K562 (cell line): Measurements from ENCODE around the gene TAF15. TPM values are rescaled to one million over a fixed set of nuclear protein-coding genes. Genes with fewer than 3 reads are reported as not detected.

Source experiments
- ATAC-seq: fragments of 200-7000 bp; cut with Tn5 transposase; 3 replicates; pipeline ENCODE4 v1.9.1; 2020; ENCODE audit warnings: moderate library complexity
- BruUV-seq: library from RNA; stranded (reverse); fragments of 400-500 nt; replicated peaks from 2 replicates; lab custom pipeline; 2021; lab: Mats Ljungman, UMichigan
- CTCF ChIA-PET: fragments of 300-600 bp; formaldehyde crosslinking; extraction: SDS; loops from one replicate; lab custom pipeline; 2021; ENCODE audit warnings: low intra/inter-chr PET ratio; lab: Yijun Ruan, JAX
- POLR2A ChIA-PET: fragments of 300-600, 350-650 bp; sonication (Branson Sonifier 250); formaldehyde crosslinking; extraction: SDS; loops from one replicate; lab custom pipeline; 2021; ENCODE audit warnings: antibody characterized with exemption, inconsistent platforms; lab: Yijun Ruan, JAX
- DNase-seq, 4 experiments: peaks; one replicate each; pipeline versions ENCODE4 v3.0.0 to v3.0.0-alpha.2; 2011 to 2018; ENCODE audit warnings: low spot score in 3 of 4, mixed read lengths in 3 of 4; ENCODE audit errors: extremely low read depth in 1 of 4
- FAIRE-seq: peaks from 2 replicates; lab custom pipeline; 2011; peaks lifted over from hg19 to GRCh38; lab: Jason Lieb, UNC
- H2AFZ ChIP-seq: 2 replicates; pipeline ENCODE4 v1.6.0; 2011; ENCODE audit warnings: low read depth, low read length, control low read depth, inconsistent platforms
- H3K27ac ChIP-seq: fragments of 200-600 bp; 3 replicates; pipeline ENCODE4 v1.8.0; 2011; ENCODE audit warnings: low read depth, mild to moderate bottlenecking, control low read depth, inconsistent platforms, low read length, moderate library complexity, mixed read lengths; ENCODE audit errors: extremely low read depth
- H3K27me3 ChIP-seq, 2 experiments: fragments of 300-600 bp in 1 of 2; 2 replicates in 1 of 2; 3 replicates in 1 of 2; pipeline versions ENCODE4 v1.6.0 to v1.8.0; 2011; ENCODE audit warnings: inconsistent platforms in 2 of 2, low read length in 2 of 2, mild to moderate bottlenecking in 1 of 2, mixed read lengths in 1 of 2, moderate library complexity in 1 of 2; ENCODE audit not compliant: control insufficient read depth in 2 of 2, insufficient read depth in 2 of 2
- H3K36me3 ChIP-seq: fragments of 300-600 bp; 3 replicates; pipeline ENCODE4 v1.8.0; 2011; ENCODE audit warnings: mild to moderate bottlenecking, low read length, inconsistent platforms; ENCODE audit not compliant: control insufficient read depth, insufficient read depth
- H3K4me1 ChIP-seq, 2 experiments: fragments of 200-600 bp in 1 of 2; replicated peaks in 1 of 2; 2 replicates in 1 of 2; 3 replicates in 1 of 2; pipeline versions ENCODE4 v1.5.1 to v1.8.0; 2011; ENCODE audit warnings: inconsistent platforms in 2 of 2, low read length in 2 of 2, mild to moderate bottlenecking in 1 of 2, mixed read lengths in 1 of 2, moderate library complexity in 1 of 2; ENCODE audit not compliant: control insufficient read depth in 2 of 2, insufficient read depth in 2 of 2
- H3K4me2 ChIP-seq: 2 replicates; pipeline ENCODE4 v1.6.1; 2011; ENCODE audit warnings: low read length, control low read depth, inconsistent platforms, mixed read lengths; ENCODE audit not compliant: insufficient read depth
- H3K4me3 ChIP-seq: fragments of 200-600 bp; sonication (generic), shearing (Covaris generic); 2 replicates; pipeline ENCODE4 v1.5.1; 2016; ENCODE audit warnings: control low read depth, inconsistent platforms
- H3K79me2 ChIP-seq: fragments of 200-600 bp; 3 replicates; pipeline ENCODE4 v1.8.0; 2011; ENCODE audit warnings: low read length, inconsistent platforms; ENCODE audit not compliant: control insufficient read depth, insufficient read depth
- H3K9ac ChIP-seq, 2 experiments: 2 replicates each; pipeline versions ENCODE4 v1.6.0 to v1.6.1; 2011; ENCODE audit warnings: low read depth in 2 of 2, low read length in 2 of 2, control low read depth in 1 of 2, inconsistent platforms in 1 of 2, mild to moderate bottlenecking in 1 of 2, mixed read lengths in 1 of 2; ENCODE audit not compliant: insufficient read depth in 1 of 2
- H3K9me1 ChIP-seq: one replicate; pipeline ENCODE4 v1.6.0; 2011; ENCODE audit warnings: inconsistent platforms, mild to moderate bottlenecking, low read length, moderate library complexity; ENCODE audit not compliant: control insufficient read depth, insufficient read depth
- H3K9me3 ChIP-seq: replicated peaks from 2 replicates; pipeline ENCODE4 v1.5.1; 2011; ENCODE audit warnings: low read depth, low read length, inconsistent platforms; ENCODE audit not compliant: control insufficient read depth, insufficient read depth
- H4K20me1 ChIP-seq: replicated peaks from 2 replicates; pipeline ENCODE4 v1.6.1; 2011; ENCODE audit warnings: low read length, inconsistent platforms, mixed read lengths; ENCODE audit not compliant: control insufficient read depth, insufficient read depth
- ARID1B ChIP-seq: fragments of 450-650 bp; IDR thresholded peaks from 2 replicates; pipeline ENCODE4 v1.6.1; 2016; ENCODE audit warnings: antibody characterized with exemption, mild to moderate bottlenecking, inconsistent platforms
- BRF1 ChIP-seq: IDR thresholded peaks from 3 replicates; pipeline ENCODE4 v1.6.1; 2011; ENCODE audit warnings: borderline replicate concordance, mild to moderate bottlenecking; ENCODE audit not compliant: insufficient read length; ENCODE audit errors: extremely low read depth
- CHD1 ChIP-seq: fragments of 200-600 bp; sonication (generic); IDR thresholded peaks from one replicate; pipeline ENCODE4 v1.6.1; 2012; ENCODE audit warnings: mild to moderate bottlenecking, moderate library complexity, low read length, inconsistent platforms
- EHMT2 ChIP-seq: fragments of 450-650 bp; IDR thresholded peaks from 2 replicates; pipeline ENCODE4 v1.6.1; 2018; ENCODE audit warnings: antibody characterized with exemption
- HMG20A ChIP-seq: fragments of 450-650 bp; formaldehyde crosslinking; conservative IDR thresholded peaks from 2 replicates; pipeline ENCODE4 v1.4.0; 2020; ENCODE audit warnings: mild to moderate bottlenecking, mixed read lengths
- HOMEZ ChIP-seq: fragments of 250-450 bp; sonication (Bioruptor Pico); IDR thresholded peaks from 2 replicates; pipeline ENCODE4 v1.4.0; 2020; ENCODE audit warnings: mild to moderate bottlenecking, moderate library complexity
- JUND ChIP-seq, 2 experiments: IDR thresholded peaks; 2 replicates in 1 of 2; 3 replicates in 1 of 2; pipeline ENCODE4 v1.6.1; 2011; ENCODE audit warnings: borderline replicate concordance in 2 of 2, low read depth in 2 of 2, low read length in 2 of 2, improper control_type of control experiment in 1 of 2, missing biosample characterization in 1 of 2, missing genetic modification characterization in 1 of 2, missing genetic modification reagents in 1 of 2
- KDM1A ChIP-seq, 2 experiments: fragments of 450-650 bp; IDR thresholded peaks; 2 replicates each; pipeline ENCODE4 v1.6.1; 2016; ENCODE audit warnings: mild to moderate bottlenecking in 2 of 2
- PRDM10 ChIP-seq: fragments of 450-650 bp; IDR thresholded peaks from 2 replicates; pipeline ENCODE4 v1.6.1; 2018; ENCODE audit not compliant: partially characterized antibody
- PTRF ChIP-seq: fragments of 450-650 bp; IDR thresholded peaks from 2 replicates; pipeline ENCODE4 v1.6.1; 2016; ENCODE audit warnings: mild to moderate bottlenecking, missing genetic modification characterization, missing compliant biosample characterization
- RBFOX2 ChIP-seq: fragments of 200-400 bp; formaldehyde crosslinking; IDR thresholded peaks from 2 replicates; pipeline ENCODE4 v1.6.1; 2017; ENCODE audit warnings: low read depth, mild to moderate bottlenecking, low read length, moderate library complexity
- SAP30 ChIP-seq: fragments of 200-600 bp; sonication (generic); IDR thresholded peaks from 2 replicates; pipeline ENCODE4 v1.6.1; 2012; ENCODE audit warnings: borderline replicate concordance, low read depth, mild to moderate bottlenecking, moderate library complexity, low read length, control low read depth, inconsistent platforms; ENCODE audit not compliant: insufficient read depth, poor library complexity, severe bottlenecking
- SMARCB1 ChIP-seq: IDR thresholded peaks from 2 replicates; pipeline ENCODE4 v1.6.1; 2011; ENCODE audit warnings: improper control_type of control experiment, low read depth; ENCODE audit not compliant: insufficient read length
- SMC3 ChIP-seq: conservative IDR thresholded peaks from 2 replicates; pipeline ENCODE4 v1.6.1; 2011; ENCODE audit warnings: low read depth, low read length, improper control_type of control experiment; ENCODE audit not compliant: insufficient read depth
- SP1 ChIP-seq: sonication (generic); formaldehyde crosslinking; IDR thresholded peaks from 2 replicates; pipeline ENCODE4 v1.8.1; 2022; ENCODE audit warnings: mild to moderate bottlenecking, missing genetic modification reagents
- ZNF316 ChIP-seq: fragments of 450-650 bp; IDR thresholded peaks from 2 replicates; pipeline ENCODE4 v1.6.1; 2016
- WGBS: fragments of 100-300 bp; shearing (Covaris generic); methylation state at CpG from one replicate; pipeline ENCODE4 v1.1.6; 2016; ENCODE audit warnings: low coverage, mixed read lengths; ENCODE audit not compliant: insufficient coverage; ENCODE audit errors: missing lambda C conversion rate; 5-methylcytosine and 5-hydroxymethylcytosine counted together
- in situ Hi-C: fragments of 300-500 bp; cut with MboI; formaldehyde crosslinking; loops from 4 replicates; pipeline ENCODE4 v1.15.0; 2018; ENCODE audit warnings: inconsistent platforms, mixed read lengths
- intact Hi-C: fragments of 100-400 bp; cut with micrococcal nuclease; formaldehyde crosslinking; loops from 2 replicates; pipeline ENCODE4 v1.14.2; 2022
- polyA plus RNA-seq, 8 experiments: library from polyadenylated mRNA; depleted of rRNA in 4 of 8; stranded (reverse) in 5 of 8; unstranded in 3 of 8; fragments of >200 nt; fragmentation: Nextera tagmentation in 2 of 8; fragmentation: Illumina TruSeq in 1 of 8; extraction: Ambion mirVana in 2 of 8; extraction: Trizol in 1 of 8; gene quantifications; 2 replicates each; pipeline versions ENCODE4 v1.2.1 to v1.2.3, GENCODE V29; 2011 to 2014; ENCODE audit warnings: inconsistent platforms in 1 of 8, missing spikeins in 1 of 8
- total RNA-seq, 7 experiments: library from RNA; depleted of rRNA in 6 of 7; stranded (reverse); fragments of >200 nt in 6 of 7; fragmentation: Illumina TruSeq in 2 of 7; extraction: Trizol in 2 of 7; gene quantifications; 2 replicates each; pipeline versions ENCODE4 v1.2.1 to v1.2.3, GENCODE V29; 2011 to 2021; ENCODE audit warnings: low replicate concordance in 1 of 7

TAF15 gene
- total and polyA plus RNA-seq, 9 of the 15 experiments (the other 6 are each of a cell fraction or from before 2014, with no cell fraction given): 4.1 to 272 (median 56.8) TPM

- peaks cover 18% of the 10 kb centered on the region; the same call in 1 of the 2 replicates for H4K20me1 ChIP-seq
- no peak; the same call in 1 of the 3 replicates for ATAC-seq
Measured at GRCh38 chr17:35809855-35810461, 674 bp downstream of the TAF15 start.

More at GRCh38 chr17:35809855-35810461, 674 bp downstream of the TAF15 start:
- Histone ChIP-seq H3K9me3 (no peaks in the 10 kb centered on the region), H2AFZ (peak overlapping the region; percentile 100), H3K27me3 (no peaks in the 10 kb centered on the region), H3K36me3 (peaks cover 37% of the 10 kb centered on the region), H3K79me2 (peaks cover 66% of the 10 kb centered on the region), H3K27ac (peak overlapping the region; percentile 99), H3K9ac (peak overlapping the region; percentile 98 to 99), H3K4me3 (peak overlapping the region; percentile 87), H3K9me1 (no peaks in the 10 kb centered on the region), H3K4me1 (peaks cover 9 to 16% of the 10 kb centered on the region in 2 experiments; a peak in 4 of 5 replicates), H3K4me2 (peak overlapping the region; percentile 95)
- TF ChIP-seq PTRF (tag): no peak
- no peak for TF ChIP-seq SMARCB1
- TF ChIP-seq CHD1: peak; percentile 28
- TF ChIP-seq PRDM10: peak; percentile 66
- no peak for TF ChIP-seq ARID1B
- TF ChIP-seq SAP30: peak; percentile 23
- 0 out of 2 replicates have a peak, but pooled peaks have one; percentile 0 for TF ChIP-seq ZNF316
- no peak for TF ChIP-seq JUND (IDR thresholded peaks at IDR 0.05; ENCODE audit: borderline replicate concordance, low read depth, low read length)
- TF ChIP-seq JUND (tag; IDR thresholded peaks at IDR 0.05; ENCODE audit: borderline replicate concordance, low read depth, low read length): 0 out of 3 replicates have a peak, but pooled peaks have one; percentile 3
- peak; percentile 62 for TF ChIP-seq RBFOX2
- 0 out of 2 replicates have a peak, but pooled peaks have one; percentile 3 for TF ChIP-seq SP1 (CRISPR knock-in tag)
- no peak for TF ChIP-seq EHMT2
- no peak for TF ChIP-seq BRF1
- TF ChIP-seq KDM1A (IDR thresholded peaks at IDR 0.05): 0 out of 4 replicates have a peak, but pooled peaks of 1 of the 2 experiments have one; percentile 39
- no peak for TF ChIP-seq SMC3
- no peak for TF ChIP-seq HMG20A
- no peak for TF ChIP-seq HOMEZ (CRISPR knock-in tag)
- intact Hi-C loops: loop anchor here (5.0 kb wide), 1 partner anchor 243 kb away; no protein-coding TSS in a partner anchor
- ChIA-PET POLR2A (interaction anchor here (0.6 to 3.0 kb wide), 16 partner anchors 9 to 755 kb away, joined by 3 to 24 read pairs (median 3); partner anchors contain the start of gene MMP28), CTCF (interaction anchor here (3.9 kb wide), 1 partner anchor 45 kb away, joined by 26 read pairs; no protein-coding TSS in a partner anchor)
- DNase-seq (peak in 1 of 4 experiments; percentile 51), FAIRE-seq (no peak)
- in situ Hi-C loops: loop anchor here (5.0 kb wide), 1 partner anchor 43 kb away; no protein-coding TSS in a partner anchor
- BruUV-seq: no TSS peak
- WGBS: under 1% methylated on average over 14 of the region's 24 CpGs
